Lung (tissue), 12 donors: ENCODE measurements around the gene CYB5D1. TPM values are rescaled to one million over a fixed set of nuclear protein-coding genes. Genes with fewer than 3 reads are reported as not detected.

Experiments
- ATAC-seq: fragments of 200-7000 bp; cut with Tn5 transposase; one replicate; pipeline ENCODE4 v1.9.1; 2020; ENCODE audit warnings: moderate number of reproducible peaks; ENCODE audit not compliant: insufficient read depth, low FRiP score
- DNase-seq, 3 donors: peaks; one replicate each; pipeline ENCODE4 v3.0.0-alpha.2; 2013 to 2017
- H3K27ac ChIP-seq, 2 donors: one replicate each; pipeline ENCODE4 v1.5.1; 2013; ENCODE audit warnings: mild to moderate bottlenecking in 2 of 2, moderate library complexity in 2 of 2, control low read depth in 1 of 2, inconsistent platforms in 1 of 2, low read depth in 1 of 2, low read length in 1 of 2
- H3K27me3 ChIP-seq, 3 donors: one replicate each; pipeline ENCODE4 v1.5.1; 2013; ENCODE audit warnings: low read length in 2 of 3; ENCODE audit not compliant: control insufficient read depth in 3 of 3, insufficient read depth in 3 of 3
- H3K36me3 ChIP-seq, 4 donors: one replicate each; pipeline ENCODE4 v1.5.1; 2013; ENCODE audit warnings: low read length in 4 of 4, mild to moderate bottlenecking in 1 of 4, moderate library complexity in 1 of 4; ENCODE audit not compliant: control insufficient read depth in 4 of 4, insufficient read depth in 4 of 4
- H3K4me1 ChIP-seq, 5 donors: one replicate each; pipeline ENCODE4 v1.5.1; 2013; ENCODE audit warnings: low read length in 5 of 5, mild to moderate bottlenecking in 2 of 5, moderate library complexity in 1 of 5; ENCODE audit not compliant: control insufficient read depth in 5 of 5, insufficient read depth in 5 of 5
- H3K4me3 ChIP-seq: one replicate; pipeline ENCODE4 v1.5.1; 2013; ENCODE audit warnings: mild to moderate bottlenecking, control low read depth, moderate library complexity
- H3K9ac ChIP-seq, 2 donors: one replicate each; pipeline ENCODE4 v1.5.1; 2013; ENCODE audit warnings: low read length in 2 of 2, control low read depth in 1 of 2; ENCODE audit not compliant: insufficient read depth in 1 of 2
- H3K9me3 ChIP-seq, 4 donors: one replicate each; pipeline ENCODE4 v1.5.1; 2013; ENCODE audit warnings: low read length in 3 of 4, mild to moderate bottlenecking in 1 of 4, moderate library complexity in 1 of 4; ENCODE audit not compliant: control insufficient read depth in 4 of 4, insufficient read depth in 3 of 4
- CTCF ChIP-seq: IDR thresholded peaks from 2 replicates; pipeline ENCODE4 v1.5.1; 2012; ENCODE audit warnings: mild to moderate bottlenecking; ENCODE audit errors: control extremely low read depth, extremely low read depth
- WGBS, 2 donors: extraction: QIAGEN DNeasy Blood & Tissue Kit; methylation state at CpG; one replicate each; pipeline ENCODE4 v1.1.7; 2013; 5-methylcytosine and 5-hydroxymethylcytosine counted together
- polyA plus RNA-seq, 2 donors: library from polyadenylated mRNA; stranded (reverse); fragments of 200-250 nt; gene quantifications; one replicate each; pipeline ENCODE4 v1.2.1, GENCODE V29; 2013
- total RNA-seq, 2 donors: library from RNA; depleted of rRNA in 1 of 2; stranded (reverse); fragments of >200 nt in 1 of 2; gene quantifications; one replicate each; pipeline ENCODE4 v1.2.1, GENCODE V29; 2014 to 2021
- donor health status: control.
- donor health status: control.
- donor health status: Bipolar disorder and iron deficiency.
- donor health status: healthy.
- donor health status: DM: yes; HTN: yes; CAD: no.

CYB5D1 gene
- total and polyA plus RNA-seq, 4 donors = 5.5 to 21.6 (median 14.0) TPM

- Histone ChIP-seq H3K9me3 (no peaks in the 10 kb centered on the region), H3K4me1 (peaks cover 0 to 4% (median 0%) of the 10 kb centered on the region in 5 donors), H3K4me3 (no peak overlapping the region), H3K9ac (no peak overlapping the region), H3K27ac (no peak overlapping the region), H3K36me3 (no peaks in the 10 kb centered on the region), H3K27me3 (peaks cover 0 to 7% (median 4%) of the 10 kb centered on the region in 3 donors)
- 39 to 63% methylated on average over 12 of the region's 12 CpGs for WGBS, 2 donors
- DNase-seq = peak in 2 of 3 donors; percentile 28 to 50
- TF ChIP-seq CTCF = no peak
- no peak for ATAC-seq
These were observed 32.4 kb upstream of the CYB5D1 start for GRCh38 chr17:7825206-7825990.

- no peak for DNase-seq
- H3K4me3 ChIP-seq = no peak overlapping the region
- no peak for TF ChIP-seq CTCF
- no peak for ATAC-seq
- 90 to 95% methylated on average over 8 of the region's 8 CpGs for WGBS, 2 donors
- no peak overlapping the region for H3K27ac ChIP-seq
- peaks cover 0 to 12% (median 0%) of the 10 kb centered on the region in 5 donors for H3K4me1 ChIP-seq
- no peaks in the 10 kb centered on the region for H3K36me3 ChIP-seq
- peaks cover 0 to 5% (median 4%) of the 10 kb centered on the region in 3 donors for H3K27me3 ChIP-seq
- no peak overlapping the region for H3K9ac ChIP-seq
- H3K9me3 ChIP-seq = no peaks in the 10 kb centered on the region
These were observed 27.2 kb upstream of the CYB5D1 start for GRCh38 chr17:7830616-7831015.

- no peaks in the 10 kb centered on the region for H3K9me3 ChIP-seq
- no peak overlapping the region for H3K4me3 ChIP-seq
- peaks cover 0 to 5% (median 4%) of the 10 kb centered on the region in 3 donors for H3K27me3 ChIP-seq
- no peak for ATAC-seq
- peaks cover 0 to 14% (median 0%) of the 10 kb centered on the region in 5 donors for H3K4me1 ChIP-seq
- no peaks in the 10 kb centered on the region for H3K36me3 ChIP-seq
- DNase-seq = no peak
- no peak for TF ChIP-seq CTCF
- WGBS, 2 donors = 85 to 90% methylated on average over 7 of the region's 7 CpGs
- no peak overlapping the region for H3K9ac ChIP-seq
- no peak overlapping the region for H3K27ac ChIP-seq
These were observed 26.6 kb upstream of the CYB5D1 start for GRCh38 chr17:7831233-7831632.
